Testis (tissue), 3 donors: Measurements from ENCODE around the gene MEST. TPM values are rescaled to one million over a fixed set of nuclear protein-coding genes. Genes with fewer than 3 reads are reported as not detected.
A peak's percentile ranks its signal among the peaks of the same experiment; 100 is the strongest.

Experiments
- DNase-seq: peaks from one replicate; pipeline ENCODE4 v3.0.0-alpha.2; 2019
- H3K27ac ChIP-seq, 2 donors: fragments of 200-600 bp; sonication (generic); one replicate each; pipeline ENCODE4 v1.5.1; 2019
- H3K27me3 ChIP-seq: fragments of 200-600 bp; sonication (generic); one replicate; pipeline ENCODE4 v1.5.1; 2019
- H3K36me3 ChIP-seq: fragments of 200-600 bp; sonication (generic); one replicate; pipeline ENCODE4 v1.5.1; 2017; ENCODE audit warnings: low read depth; ENCODE audit errors: missing control alignments
- H3K4me1 ChIP-seq: fragments of 200-600 bp; sonication (generic); one replicate; pipeline ENCODE4 v1.5.1; 2019
- H3K4me3 ChIP-seq, 2 donors: fragments of 200-600 bp; sonication (generic); one replicate each; pipeline ENCODE4 v1.5.1; 2017 to 2019
- H3K9me3 ChIP-seq: fragments of 200-600 bp; sonication (generic); one replicate; pipeline ENCODE4 v1.5.1; 2017
- POLR2A ChIP-seq: fragments of 450-650 bp; IDR thresholded peaks from one replicate; pipeline ENCODE4 v1.6.1; 2017; ENCODE audit warnings: antibody characterized with exemption, mild to moderate bottlenecking, moderate library complexity
- WGBS, 2 donors: methylation state at CpG; one replicate each; pipeline ENCODE4 v1.1.5; 2018; 5-methylcytosine and 5-hydroxymethylcytosine counted together
- intact Hi-C: fragments of 100-400 bp; cut with DNase I; formaldehyde crosslinking; loops from one replicate; pipeline ENCODE4 v1.15.1; 2023; ENCODE audit warnings: low total_unique reads
- polyA plus RNA-seq: library from polyadenylated mRNA; stranded (reverse); fragments of 350-450 nt; fragmentation: Illumina TruSeq; extraction: RNeasy Lipid Tissue Mini Kit (QIAGEN cat#74804); gene quantifications from one replicate; pipeline ENCODE4 v1.2.3, GENCODE V29; 2014; ENCODE audit warnings: low read depth, low replicate concordance; ENCODE audit not compliant: insufficient read depth
- total RNA-seq, 2 donors: library from RNA; depleted of rRNA; stranded (reverse); fragments of >200 nt; gene quantifications; one replicate each; pipeline ENCODE4 v1.2.3, GENCODE V29; 2016
- TF ChIP-seq, protein P1 (sequence below), 3 experiments: fragments of 450-650 bp in 2 of 3; fragments of 200-600 bp in 1 of 3; sonication (generic) in 1 of 3; IDR thresholded peaks; one replicate each; pipeline ENCODE4 v1.5.1; 2016 to 2019; ENCODE audit warnings: antibody characterized with exemption in 3 of 3, mild to moderate bottlenecking in 2 of 3, moderate library complexity in 1 of 3

MEST gene
- total and polyA plus RNA-seq, 3 donors from 2014 or later: 32.5 to 65.2 (median 36.5) TPM

DNA sequence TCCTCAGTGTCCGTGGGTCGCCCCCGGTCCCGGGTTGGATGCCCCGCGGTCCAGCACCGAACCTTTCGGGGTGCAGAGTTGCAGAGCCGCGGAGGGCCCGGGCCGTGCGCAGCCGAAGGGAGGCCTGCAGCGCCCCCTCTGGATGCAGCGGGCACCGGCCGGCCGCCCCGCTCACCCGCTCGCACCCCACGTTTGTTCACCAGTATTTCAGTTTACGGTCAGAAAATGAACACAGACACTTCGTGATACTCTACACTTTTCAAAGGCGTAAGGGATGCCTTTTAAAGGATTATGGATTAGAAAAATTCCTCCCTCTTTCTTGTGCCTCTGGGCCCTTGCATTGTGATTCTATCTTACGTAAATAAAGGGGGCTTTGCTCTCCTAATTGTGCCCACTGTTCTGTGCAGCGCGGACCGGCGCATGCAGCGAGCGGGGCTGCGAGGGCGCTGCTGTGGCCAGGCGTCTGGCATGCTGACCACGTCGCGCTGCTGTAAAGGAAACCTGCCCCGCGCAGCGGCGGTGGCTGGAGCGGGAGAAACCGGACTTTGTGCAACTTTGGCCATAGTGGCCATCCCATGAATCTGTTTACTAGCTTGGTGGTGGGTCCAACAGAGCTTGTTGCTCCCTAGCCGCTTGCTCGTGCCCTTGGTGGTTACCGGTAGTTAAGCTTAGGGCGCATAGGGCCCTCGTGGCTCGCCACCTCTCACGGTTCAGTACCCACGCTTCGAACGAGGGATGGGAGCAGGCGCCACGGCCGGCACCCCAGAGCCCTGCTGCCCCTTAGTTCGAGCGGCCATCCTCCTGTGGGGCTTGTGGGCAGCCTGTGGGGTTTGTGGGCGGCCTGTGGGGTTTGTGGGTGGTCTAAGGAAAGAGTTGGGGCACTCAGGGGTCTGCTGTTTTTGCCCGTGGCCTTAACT, 739 bp upstream of the MEST start:
- intact Hi-C loops: loop anchor here (10.0 kb wide), 1 partner anchor 216 kb away; no protein-coding TSS in a partner anchor
- Histone ChIP-seq H3K27me3 (no peaks in the 10 kb centered on the region), H3K4me3 (peak overlapping the region; percentile 46 to 59), H3K9me3 (no peaks in the 10 kb centered on the region), H3K4me1 (peaks cover 32% of the 10 kb centered on the region), H3K36me3 (no peaks in the 10 kb centered on the region), H3K27ac (peak overlapping the region; percentile 31 to 55)
- DNase-seq: peak; percentile 72
- WGBS, 2 donors: 32 to 38% methylated on average over 43 to 62 of the region's 62 CpGs
- TF ChIP-seq, protein P1, sequence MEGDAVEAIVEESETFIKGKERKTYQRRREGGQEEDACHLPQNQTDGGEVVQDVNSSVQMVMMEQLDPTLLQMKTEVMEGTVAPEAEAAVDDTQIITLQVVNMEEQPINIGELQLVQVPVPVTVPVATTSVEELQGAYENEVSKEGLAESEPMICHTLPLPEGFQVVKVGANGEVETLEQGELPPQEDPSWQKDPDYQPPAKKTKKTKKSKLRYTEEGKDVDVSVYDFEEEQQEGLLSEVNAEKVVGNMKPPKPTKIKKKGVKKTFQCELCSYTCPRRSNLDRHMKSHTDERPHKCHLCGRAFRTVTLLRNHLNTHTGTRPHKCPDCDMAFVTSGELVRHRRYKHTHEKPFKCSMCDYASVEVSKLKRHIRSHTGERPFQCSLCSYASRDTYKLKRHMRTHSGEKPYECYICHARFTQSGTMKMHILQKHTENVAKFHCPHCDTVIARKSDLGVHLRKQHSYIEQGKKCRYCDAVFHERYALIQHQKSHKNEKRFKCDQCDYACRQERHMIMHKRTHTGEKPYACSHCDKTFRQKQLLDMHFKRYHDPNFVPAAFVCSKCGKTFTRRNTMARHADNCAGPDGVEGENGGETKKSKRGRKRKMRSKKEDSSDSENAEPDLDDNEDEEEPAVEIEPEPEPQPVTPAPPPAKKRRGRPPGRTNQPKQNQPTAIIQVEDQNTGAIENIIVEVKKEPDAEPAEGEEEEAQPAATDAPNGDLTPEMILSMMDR (IDR thresholded peaks at IDR 0.05): peak; percentile 32 to 72 (median 62)
- TF ChIP-seq POLR2A: no peak

DNA sequence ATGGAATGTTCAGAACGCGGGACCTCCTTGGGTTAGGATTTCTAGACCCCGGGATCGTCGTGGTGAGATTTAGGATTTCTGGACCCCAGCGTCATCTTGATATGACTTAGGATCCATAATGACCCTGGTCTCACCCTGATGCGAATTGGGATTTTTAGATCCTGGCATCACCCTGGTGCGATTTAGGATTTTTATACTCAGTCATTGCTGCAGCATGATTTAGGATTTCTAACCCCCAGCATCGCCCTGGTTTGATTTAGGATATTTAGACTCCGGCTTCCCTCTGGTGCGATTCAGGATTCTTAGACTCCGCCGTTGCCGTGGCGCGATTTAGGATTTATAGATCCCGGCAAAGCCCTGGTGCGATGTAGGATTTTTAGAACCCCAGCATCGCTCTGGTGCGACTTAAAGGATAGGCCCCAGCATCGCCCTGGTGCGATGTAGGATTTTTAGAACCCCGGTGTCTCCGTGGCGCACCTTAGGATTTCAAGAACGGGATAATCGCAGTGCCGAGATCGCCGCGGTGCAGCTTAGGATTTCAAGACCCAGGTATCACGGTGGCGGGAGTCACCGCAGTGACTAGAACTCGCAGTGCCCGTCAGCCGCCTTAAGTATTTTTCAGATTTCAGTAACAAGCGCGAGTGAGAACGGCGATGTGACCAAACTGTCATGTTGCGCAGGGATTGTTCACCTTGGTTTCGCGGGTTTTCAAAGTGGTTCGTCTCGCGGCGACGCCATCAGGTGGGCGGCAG, 814 bp downstream of the MEST start:
- H3K4me1 ChIP-seq: peaks cover 32% of the 10 kb centered on the region
- TF ChIP-seq POLR2A: no peak
- TF ChIP-seq, protein P1 (IDR thresholded peaks at IDR 0.05): no peak
- peak; percentile 24 for DNase-seq
- no peaks in the 10 kb centered on the region for H3K9me3 ChIP-seq
- intact Hi-C loops: loop anchor here (10.0 kb wide), 1 partner anchor 218 kb away; no protein-coding TSS in a partner anchor
- H3K4me3 ChIP-seq: peak overlapping the region; percentile 46 to 59
- H3K36me3 ChIP-seq: no peaks in the 10 kb centered on the region
- H3K27ac ChIP-seq: no peak overlapping the region
- whole genome bisulfite sequencing, 2 donors: 48 to 52% methylated on average over 41 to 50 of the region's 50 CpGs
- no peaks in the 10 kb centered on the region for H3K27me3 ChIP-seq

DNA sequence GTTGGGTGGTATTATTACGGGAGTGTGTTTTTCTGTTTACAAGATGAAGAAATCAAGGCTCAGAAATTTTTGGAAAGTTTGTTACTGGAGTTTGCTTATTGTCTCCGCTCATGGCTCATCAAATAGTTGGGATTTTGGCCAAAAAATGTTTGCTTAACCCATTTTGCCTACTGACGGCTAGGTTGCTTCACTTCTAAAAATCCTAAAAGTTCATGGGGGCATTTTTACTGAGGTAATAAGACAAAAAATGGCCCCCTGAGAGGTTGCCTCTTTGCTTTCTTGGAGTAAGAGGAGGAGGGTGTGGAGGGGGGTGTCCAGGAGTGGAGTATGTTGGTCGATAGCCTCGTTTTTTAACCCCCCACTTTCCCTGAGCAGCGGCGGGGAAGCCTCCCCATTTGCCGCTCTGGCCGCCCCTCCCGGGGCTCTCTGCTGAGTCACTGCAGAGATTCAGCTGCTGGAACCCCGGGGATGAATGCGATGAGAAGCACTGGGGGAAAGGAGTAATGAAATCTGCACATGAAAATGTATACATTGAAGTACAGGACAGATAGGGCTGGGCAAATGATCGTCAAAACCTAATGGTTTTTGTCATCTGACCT, 1.5 kb downstream of the MEST start:
- Histone ChIP-seq H3K36me3 (no peaks in the 10 kb centered on the region), H3K27me3 (no peaks in the 10 kb centered on the region), H3K4me3 (peak overlapping the region; percentile 46 to 59), H3K27ac (no peak overlapping the region), H3K9me3 (no peaks in the 10 kb centered on the region), H3K4me1 (peaks cover 30% of the 10 kb centered on the region)
- intact Hi-C loops: loop anchor here (10.0 kb wide), 1 partner anchor 219 kb away; no protein-coding TSS in a partner anchor
- WGBS, 2 donors: 38 to 39% methylated on average over 13 of the region's 13 CpGs
- DNase-seq: no peak
- TF ChIP-seq, protein P1 (IDR thresholded peaks at IDR 0.05): no peak
- TF ChIP-seq POLR2A: no peak

DNA sequence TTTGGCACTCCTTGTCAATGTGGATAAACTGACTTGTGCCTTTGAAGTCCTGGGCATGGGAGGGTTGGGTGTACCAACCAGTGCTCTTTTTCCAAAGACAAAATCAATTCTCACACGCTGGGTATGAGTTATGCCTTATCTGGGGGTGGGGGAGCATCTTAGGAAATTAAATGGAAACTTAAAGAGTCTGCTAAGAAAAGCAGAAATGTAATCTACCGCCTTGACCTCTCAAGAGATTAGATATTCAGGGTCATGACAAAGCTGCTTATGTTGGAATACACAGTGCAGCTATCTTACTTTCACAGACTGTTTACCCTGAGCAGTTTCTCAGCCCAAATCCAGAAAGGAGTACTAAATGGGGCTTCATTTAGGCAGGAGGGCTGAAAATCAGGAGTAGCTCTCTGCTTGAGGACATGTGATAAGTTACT, 2.6 kb downstream of the MEST start:
- H3K4me3 ChIP-seq: no peak overlapping the region
- no peak for TF ChIP-seq POLR2A
- TF ChIP-seq, protein P1 (IDR thresholded peaks at IDR 0.05): no peak
- no peaks in the 10 kb centered on the region for H3K36me3 ChIP-seq
- no peak overlapping the region for H3K27ac ChIP-seq
- 10 to 25% methylated on average over 2 of the region's 2 CpGs for WGBS, 2 donors
- DNase-seq: no peak
- no peaks in the 10 kb centered on the region for H3K27me3 ChIP-seq
- no peaks in the 10 kb centered on the region for H3K9me3 ChIP-seq
- intact Hi-C loops: loop anchor here (10.0 kb wide), 1 partner anchor 220 kb away; no protein-coding TSS in a partner anchor
- peaks cover 19% of the 10 kb centered on the region for H3K4me1 ChIP-seq
